Epithelial cell of esophagus (primary cell): ENCODE results near the gene KDM4C.

Source experiments
- DNase-seq: peaks from one replicate; pipeline ENCODE4 v3.0.0; 2010; ENCODE audit warnings: low read depth
- H3K4me3 ChIP-seq: 2 replicates; pipeline ENCODE4 v1.5.1; 2011; ENCODE audit warnings: mild to moderate bottlenecking, low read length, control low read depth
- TF ChIP-seq, protein P1 (sequence below): IDR thresholded peaks from 2 replicates; pipeline ENCODE4 v1.5.1; 2011; ENCODE audit warnings: low read depth, mild to moderate bottlenecking, low read length, control low read depth, inconsistent platforms; ENCODE audit not compliant: insufficient read depth; ENCODE audit errors: missing control alignments

The KDM4C gene

DNA sequence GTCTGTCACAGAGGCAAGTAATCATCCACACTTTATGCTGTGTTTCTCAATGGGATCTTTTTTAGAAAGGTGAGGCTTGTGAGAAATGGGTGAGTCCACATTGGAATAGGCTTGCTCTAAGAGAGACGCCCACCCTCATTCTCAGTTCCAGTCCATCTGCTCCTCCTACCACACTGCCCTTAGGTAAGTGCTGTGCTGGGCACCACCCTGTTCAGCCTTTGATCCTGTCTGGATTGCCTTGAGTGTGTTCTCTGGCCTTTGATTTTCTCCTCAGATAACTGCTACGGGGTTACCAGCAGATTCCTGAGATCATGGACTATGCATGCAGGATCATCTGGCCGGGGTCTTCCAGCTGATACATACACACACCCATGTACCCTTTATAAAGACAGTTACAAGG, 328.6 kb downstream of the KDM4C start:
- no peak for DNase-seq
- TF ChIP-seq, protein P1, sequence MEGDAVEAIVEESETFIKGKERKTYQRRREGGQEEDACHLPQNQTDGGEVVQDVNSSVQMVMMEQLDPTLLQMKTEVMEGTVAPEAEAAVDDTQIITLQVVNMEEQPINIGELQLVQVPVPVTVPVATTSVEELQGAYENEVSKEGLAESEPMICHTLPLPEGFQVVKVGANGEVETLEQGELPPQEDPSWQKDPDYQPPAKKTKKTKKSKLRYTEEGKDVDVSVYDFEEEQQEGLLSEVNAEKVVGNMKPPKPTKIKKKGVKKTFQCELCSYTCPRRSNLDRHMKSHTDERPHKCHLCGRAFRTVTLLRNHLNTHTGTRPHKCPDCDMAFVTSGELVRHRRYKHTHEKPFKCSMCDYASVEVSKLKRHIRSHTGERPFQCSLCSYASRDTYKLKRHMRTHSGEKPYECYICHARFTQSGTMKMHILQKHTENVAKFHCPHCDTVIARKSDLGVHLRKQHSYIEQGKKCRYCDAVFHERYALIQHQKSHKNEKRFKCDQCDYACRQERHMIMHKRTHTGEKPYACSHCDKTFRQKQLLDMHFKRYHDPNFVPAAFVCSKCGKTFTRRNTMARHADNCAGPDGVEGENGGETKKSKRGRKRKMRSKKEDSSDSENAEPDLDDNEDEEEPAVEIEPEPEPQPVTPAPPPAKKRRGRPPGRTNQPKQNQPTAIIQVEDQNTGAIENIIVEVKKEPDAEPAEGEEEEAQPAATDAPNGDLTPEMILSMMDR = no peak
- no peak overlapping the region for H3K4me3 ChIP-seq

DNA sequence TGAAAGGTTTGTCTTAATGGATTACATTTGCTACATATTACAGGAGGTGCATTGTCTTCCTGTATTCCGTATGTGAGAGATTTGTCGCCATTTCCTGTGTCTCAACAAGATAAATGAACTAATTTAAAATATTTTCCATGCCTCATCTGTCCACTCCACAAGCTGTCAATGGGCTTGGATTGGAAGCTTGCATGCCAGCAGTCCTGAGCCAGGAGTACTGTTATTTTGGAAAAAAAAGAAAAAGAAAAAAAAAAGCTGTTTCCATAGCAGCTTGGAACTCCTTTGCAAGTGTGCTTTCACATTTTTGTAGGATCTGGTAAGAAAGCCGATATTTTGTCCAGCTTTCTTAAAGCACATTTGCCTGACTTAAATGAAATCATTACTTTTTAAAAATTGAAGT, 330.8 kb downstream of the KDM4C start:
- DNase-seq = no peak
- TF ChIP-seq, protein P1 = no peak

DNA sequence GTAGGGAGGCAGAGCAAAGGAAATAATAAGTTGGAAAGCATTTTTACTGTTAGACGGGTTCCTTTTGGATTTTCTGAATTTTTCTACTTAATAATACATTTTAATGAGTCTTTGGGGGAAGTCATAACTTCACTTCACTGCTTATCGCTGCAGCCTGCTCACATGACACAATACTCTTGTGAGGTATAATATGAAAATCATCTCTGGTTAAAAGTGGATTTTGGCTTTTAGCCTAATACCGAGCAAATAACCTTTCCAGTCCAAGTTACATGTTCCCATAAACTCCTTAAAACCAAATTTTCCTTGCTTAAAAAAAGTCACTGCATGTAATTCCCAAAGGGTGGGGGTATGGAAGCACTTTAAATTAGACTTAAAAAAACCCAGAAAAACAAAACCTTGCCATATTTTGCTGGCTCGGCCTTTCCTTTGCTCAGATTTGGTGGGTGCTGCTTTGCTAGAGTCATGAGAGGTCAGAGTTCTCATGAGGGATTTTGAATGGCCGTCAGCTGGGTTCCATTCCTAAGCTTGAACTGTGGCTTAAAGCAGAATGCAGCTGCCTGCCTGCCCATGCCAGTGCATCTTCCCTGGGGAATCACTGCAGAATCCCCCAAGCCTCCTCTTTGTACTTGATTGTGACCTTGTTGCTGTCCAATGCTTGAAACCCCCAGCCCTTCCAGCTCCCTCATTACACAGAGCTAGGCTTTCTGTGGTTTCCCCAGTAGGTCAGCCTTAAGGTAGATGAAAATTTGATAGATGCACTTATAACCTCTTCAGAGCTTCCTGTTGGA, 331.8 kb downstream of the KDM4C start:
- TF ChIP-seq, protein P1 = no peak
- DNase-seq = no peak

More for the DNA sequence above, 330.8 kb downstream of the KDM4C start:
- H3K4me3 ChIP-seq = no peak overlapping the region

DNA sequence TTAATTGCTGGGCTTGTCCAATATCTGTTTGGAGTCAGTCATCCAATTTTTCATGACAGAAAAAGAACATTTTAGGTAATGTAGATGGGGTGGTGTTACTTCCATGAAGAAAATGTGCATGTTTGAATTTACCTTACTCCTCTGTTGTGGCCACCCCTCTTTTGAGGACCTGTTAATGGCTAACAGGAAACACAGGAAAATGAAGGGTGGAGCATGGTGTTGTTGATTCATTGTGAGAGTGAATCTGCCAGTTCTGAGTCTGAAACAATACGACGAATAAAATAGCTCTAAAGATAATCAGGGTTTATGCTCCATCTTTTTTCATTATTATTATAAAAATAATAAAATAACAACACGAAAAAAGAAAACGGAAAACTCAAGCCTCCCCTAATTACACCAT, 335.3 kb downstream of the KDM4C start:
- TF ChIP-seq, protein P1 = no peak
- DNase-seq = no peak
- H3K4me3 ChIP-seq = no peak overlapping the region

More for the DNA sequence above, 331.8 kb downstream of the KDM4C start:
- H3K4me3 ChIP-seq = no peak overlapping the region

DNA sequence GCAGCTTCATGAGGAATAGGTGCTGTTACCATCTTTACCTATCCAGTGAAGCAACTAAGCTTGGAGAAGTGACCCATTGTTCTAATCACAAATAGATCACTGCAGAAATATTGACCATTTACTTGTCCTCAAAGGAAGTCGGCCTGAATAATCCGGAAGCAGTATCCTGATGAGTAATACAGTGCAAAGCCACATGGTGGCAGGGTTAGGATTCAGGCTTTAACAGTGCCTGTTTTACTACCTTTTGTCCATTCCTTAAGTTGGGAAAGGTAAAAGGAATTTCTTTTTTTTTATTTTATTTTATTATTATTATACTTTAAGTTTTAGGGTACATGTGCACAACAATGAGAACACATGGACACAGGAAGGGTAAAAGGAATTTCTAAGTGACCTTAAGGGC, 336.3 kb downstream of the KDM4C start:
- TF ChIP-seq, protein P1 = peak; percentile 50
- DNase-seq = peak; percentile 37
- no peak overlapping the region for H3K4me3 ChIP-seq

DNA sequence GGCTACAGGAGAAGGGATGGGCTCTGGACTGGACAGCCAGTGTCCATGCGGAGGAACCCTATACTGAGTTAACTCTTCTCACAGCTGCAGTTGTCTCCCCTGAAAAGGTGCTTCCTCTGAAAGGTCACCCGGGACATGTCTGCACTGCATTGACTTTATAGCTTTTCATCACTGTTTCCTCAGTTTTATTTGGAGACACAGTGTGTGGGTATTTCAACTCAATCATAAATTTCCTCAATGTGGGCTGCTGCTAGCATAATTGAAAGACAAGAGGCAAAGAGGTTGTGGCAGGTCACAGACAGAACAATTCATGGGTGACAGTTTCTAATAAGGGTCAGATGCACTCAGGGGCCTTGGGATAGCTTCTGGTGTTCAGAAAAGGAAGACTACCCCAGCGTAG, 336.8 kb downstream of the KDM4C start:
- H3K4me3 ChIP-seq = no peak overlapping the region
- TF ChIP-seq, protein P1 = no peak
- no peak for DNase-seq

DNA sequence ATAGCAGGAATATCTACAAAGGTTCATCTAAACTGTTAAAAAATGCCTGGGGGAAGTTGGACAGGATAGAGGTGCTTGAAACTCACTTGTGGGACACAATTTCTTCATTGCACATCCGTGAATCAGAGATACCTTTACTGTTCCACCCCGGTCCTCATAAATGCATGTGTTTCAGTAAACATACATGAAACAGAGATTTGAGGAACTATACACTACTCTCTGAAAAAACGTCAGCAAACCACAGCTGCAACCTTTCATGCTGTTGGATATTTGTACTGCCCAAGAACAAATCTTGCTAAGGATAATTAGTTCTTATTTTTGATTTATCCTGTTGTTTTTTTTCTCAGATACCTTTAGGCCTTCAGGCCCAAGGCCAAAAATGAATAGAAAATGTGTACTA, 337.3 kb downstream of the KDM4C start:
- H3K4me3 ChIP-seq = no peak overlapping the region
- TF ChIP-seq, protein P1 = no peak
- no peak for DNase-seq
